Neural progenitor cell (in vitro differentiated cells): ENCODE measurements around the gene MAP3K1.
A peak's percentile ranks its signal among the peaks of the same experiment; 100 is the strongest.

ENCODE experiments used
- CTCF ChIP-seq: fragments of 200-600 bp; sonication (generic); IDR thresholded peaks from 2 replicates; pipeline ENCODE4 v1.5.1; 2017; ENCODE audit warnings: antibody characterized with exemption, mild to moderate bottlenecking
- EZH2 ChIP-seq: fragments of 200-600 bp; sonication (generic); IDR thresholded peaks from 2 replicates; pipeline ENCODE4 v1.6.1; 2017; ENCODE audit warnings: antibody characterized with exemption, mild to moderate bottlenecking, moderate library complexity
- EZH2phosphoT487 ChIP-seq: fragments of 200-600 bp; sonication (generic); IDR thresholded peaks from 2 replicates; pipeline ENCODE4 v1.6.1; 2017; ENCODE audit warnings: antibody characterized with exemption

- TF ChIP-seq EZH2 (peak; percentile 46), CTCF (no peak), EZH2phosphoT487 (no peak)
These were observed 887 bp upstream of the MAP3K1 start for GRCh38 chr5:56814361-56814962.
